Inflammatory macrophage (primary cell): ENCODE results near the gene STXBP2.

Experiments used
- DNase-seq, 2 donors: peaks; one replicate each; pipeline ENCODE4 v3.0.0-alpha.2; 2020 to 2022

STXBP2 gene

DNA sequence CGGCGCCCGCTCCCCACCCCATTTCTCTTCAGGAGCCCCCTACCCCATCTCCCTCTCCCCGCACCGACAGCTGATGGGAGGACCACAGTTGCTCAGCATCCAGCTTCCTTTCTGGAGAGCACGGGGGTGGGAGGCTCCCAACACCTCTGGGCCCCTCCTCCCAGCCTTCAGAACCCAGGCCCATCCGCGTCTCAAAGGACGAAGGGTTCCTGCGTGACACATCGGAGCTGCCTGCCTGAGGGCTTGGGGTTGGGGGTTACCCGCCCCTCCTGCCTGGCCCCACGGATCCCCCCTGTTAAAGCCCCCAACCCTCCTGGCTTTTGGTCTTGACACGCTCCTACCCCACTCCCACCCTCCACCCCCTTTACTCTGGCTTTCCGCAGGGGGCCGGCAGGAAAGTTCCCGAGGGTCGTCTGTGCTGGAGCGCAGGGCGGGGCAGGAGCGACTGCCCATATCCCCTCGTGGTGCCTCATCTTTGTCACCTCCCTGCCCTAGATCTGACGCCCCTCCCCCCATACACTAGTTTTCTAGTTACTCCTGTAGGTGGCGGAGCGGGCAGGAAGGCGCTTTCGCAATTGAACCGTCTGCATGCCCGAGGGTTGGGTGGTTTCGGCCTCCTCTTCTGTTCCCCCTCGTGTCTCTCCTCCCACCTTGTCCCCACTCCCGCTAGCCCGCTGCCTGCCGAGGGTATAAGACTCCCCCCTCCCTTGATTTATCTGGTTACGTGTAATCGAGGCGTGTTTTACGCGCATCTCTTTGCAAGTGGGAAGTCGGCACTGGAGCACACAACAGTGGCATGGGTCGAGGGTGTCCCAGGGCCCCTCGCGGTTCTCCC is 44.6 kb downstream of the STXBP2 start:
- DNase-seq: peak; percentile 92

DNA sequence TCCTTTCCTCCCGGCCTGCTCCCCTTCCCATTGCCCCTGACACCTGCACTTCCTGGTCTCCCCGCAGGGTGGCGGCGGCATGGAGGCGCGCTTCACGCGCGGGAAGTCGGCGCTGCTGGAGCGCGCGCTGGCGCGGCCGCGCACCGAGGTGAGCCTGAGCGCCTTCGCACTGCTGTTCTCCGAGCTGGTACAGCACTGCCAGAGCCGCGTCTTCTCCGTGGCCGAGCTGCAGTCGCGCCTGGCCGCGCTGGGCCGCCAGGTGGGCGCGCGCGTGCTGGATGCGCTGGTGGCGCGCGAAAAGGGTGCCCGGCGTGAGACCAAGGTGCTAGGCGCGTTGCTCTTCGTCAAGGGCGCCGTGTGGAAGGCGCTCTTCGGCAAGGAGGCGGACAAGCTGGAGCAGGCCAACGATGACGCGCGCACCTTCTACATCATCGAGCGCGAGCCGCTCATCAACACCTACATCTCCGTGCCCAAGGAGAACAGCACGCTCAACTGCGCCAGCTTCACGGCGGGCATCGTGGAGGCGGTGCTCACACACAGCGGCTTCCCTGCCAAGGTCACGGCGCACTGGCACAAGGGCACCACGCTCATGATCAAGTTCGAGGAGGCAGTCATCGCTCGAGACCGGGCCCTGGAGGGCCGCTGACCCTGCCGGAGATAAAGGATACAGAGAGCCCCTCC is 45.4 kb downstream of the STXBP2 start:
- DNase-seq: no peak

DNA sequence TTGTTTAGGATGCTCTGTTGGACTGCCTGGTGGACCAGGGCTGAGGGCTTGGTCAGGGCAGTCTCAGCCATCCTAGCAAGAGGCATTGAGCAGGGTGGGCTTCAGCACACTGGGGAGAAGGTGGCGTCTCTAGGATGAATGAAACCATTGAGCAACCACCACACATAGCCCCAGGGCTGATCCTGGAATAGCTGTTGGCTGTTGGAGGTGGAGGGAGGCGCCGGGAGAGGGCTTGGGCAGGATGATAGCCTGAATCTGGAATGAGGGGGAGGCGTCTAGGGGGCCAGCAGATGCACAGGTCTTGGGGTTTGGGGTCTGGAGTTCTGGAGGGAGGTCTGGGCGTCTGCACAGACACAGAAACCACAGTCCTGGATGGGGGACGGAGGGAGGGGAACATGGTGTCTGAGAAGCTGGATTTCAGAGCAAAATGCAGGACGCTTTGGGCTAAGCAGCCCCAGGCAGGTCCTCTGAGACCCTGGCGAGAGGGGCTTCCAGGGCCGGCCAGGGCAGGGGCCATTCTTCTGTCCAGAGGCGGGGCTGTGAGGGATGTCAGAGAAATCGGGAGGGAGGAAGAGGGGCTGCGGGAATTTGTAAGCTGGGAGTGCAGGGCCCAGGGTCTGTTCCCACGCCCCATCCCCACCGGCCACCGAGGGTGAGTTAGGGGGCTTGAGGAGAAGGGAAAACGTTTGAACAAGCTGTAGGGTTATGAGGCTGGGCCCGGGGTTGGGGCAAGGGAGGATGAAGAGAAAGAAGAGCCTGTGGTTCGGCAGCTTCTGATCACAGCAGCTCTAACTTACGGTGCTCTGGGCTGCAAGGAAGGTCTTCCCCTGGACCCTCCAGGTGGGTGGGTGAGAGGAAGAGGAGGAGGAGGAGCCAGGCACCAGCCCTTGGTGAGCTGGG is 48.9 kb downstream of the STXBP2 start:
- DNase-seq: no peak

DNA sequence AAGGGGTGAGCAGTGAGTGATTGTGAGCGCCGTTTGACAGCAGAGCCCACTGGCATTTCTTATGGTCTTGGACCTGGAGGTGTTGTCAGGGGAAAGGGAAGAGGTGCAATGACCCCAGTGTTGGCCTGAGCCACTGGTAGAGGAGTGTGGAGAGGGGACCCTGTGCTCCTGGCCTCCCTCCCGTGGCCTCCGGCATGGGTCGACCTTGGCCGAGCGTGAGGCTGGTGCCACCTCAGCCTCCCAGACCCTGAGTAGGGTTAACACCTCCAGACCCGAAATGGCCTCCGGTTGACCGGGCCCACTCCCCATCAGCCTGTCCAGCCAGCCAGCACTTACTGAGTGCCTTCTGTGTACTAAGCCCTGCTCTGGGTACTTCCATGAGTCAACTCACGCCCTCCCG is 50.3 kb downstream of the STXBP2 start:
- DNase-seq: no peak

DNA sequence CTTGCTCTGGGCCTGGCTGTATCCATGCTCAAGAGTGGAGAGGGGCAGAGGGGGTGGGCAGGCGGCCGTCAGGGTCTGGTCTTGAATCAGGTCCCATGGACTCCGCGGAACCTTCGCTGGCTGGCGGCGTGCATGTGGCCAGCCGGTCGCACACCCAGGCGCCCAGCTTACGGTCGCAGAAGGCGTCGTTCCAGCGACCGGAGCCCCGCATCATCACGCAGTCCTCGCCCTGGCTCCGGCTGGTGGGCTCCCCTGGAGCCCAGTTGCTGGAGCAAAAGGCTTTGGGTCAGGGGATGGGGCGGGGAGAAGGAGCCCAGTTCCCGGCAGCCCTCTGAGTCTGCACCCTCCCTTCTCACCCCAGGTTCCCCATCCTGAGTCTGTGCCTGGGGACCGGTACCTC is 52.3 kb downstream of the STXBP2 start:
- no peak for DNase-seq

DNA sequence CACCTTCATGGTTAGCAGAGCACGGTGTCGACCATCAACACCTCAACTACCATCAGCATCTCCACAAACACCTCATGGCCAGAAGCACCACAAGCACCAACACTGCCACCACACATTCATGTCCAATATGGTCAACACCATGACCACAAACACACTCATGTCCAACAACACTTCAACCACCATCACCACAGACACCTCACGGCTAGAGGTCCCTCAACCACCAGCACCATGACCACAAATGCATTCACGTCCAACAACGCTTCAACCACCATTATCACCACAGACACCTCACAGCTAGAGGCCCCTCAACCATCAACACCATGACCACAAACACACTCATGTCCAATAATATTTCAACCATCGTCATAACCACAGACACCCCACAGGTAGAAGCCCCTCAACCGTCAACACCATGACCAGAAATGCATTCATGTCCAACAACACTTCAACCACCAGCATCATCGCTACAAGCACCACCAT is 53.9 kb downstream of the STXBP2 start:
- no peak for DNase-seq

DNA sequence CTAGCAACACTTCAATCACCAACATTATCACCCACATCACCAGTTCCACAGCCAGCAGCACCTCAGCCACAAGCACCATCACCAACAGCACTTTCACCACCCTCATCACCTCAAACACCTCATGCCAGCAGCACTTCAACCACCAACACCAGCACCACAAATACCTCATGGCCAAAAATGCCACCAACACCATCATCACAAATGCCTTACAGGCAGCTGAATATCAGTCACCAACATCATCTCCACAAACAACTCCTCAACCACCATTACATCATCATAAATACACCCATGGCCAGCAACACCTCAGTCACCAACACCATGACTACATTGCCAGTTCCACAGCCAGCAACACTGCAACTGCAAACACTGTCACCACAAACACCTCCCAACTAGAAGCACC is 54.6 kb downstream of the STXBP2 start:
- no peak for DNase-seq

DNA sequence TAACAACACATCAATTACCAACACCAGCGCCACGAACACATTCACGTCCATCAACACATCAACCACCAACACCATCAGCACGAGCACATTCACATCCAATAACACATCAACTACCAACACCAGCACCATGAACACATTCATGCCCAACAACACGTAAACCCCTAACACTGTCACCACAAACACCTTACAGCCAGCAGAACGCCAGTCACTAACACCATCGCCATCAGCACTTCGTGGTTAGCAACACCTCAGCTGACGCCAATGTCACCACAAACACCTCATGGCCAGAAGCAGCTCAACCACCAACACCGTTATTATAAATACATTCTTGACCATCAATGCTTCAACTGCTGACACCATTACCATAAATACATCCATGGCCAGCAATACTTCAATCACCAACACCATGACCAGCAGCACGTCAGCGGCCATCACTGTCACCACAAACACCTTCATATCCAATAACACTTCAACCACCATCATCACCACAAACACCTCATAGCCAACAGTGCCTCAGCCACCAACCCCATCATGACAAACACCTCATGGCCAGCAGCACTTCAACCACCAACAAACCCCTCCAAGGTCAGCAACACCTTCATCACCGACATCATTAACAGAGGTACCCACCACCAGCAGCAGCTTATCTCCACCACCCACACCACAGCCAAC is 55.6 kb downstream of the STXBP2 start:
- no peak for DNase-seq

DNA sequence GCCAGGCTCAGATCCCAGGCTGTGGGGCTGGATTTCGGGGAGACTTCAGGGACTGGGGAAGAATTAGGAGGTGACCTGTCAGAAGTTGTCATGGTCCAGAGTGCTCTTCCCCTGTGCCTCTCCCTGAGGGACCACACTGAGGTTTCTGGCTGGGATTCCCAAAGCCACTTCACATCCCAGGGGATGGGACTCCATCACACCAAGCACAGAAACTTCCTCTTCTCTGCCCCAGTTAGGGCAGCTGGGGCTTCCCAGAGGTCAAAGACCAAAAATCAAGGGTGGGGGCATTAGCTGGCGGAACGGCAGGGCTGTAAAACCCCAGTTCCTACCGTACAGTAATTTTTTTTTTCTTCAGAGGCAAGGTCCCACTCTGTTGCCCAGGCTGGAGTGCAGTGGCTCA is 57.6 kb downstream of the STXBP2 start:
- no peak for DNase-seq
